Kidney (tissue), 14 donors: ENCODE data around the gene SNED1. TPM values are rescaled to one million over a fixed set of nuclear protein-coding genes. Genes with fewer than 3 reads are reported as not detected.
A peak's percentile ranks its signal among the peaks of the same experiment; 100 is the strongest.

Experiments used
- DNase-seq, 5 donors: peaks; one replicate each; pipeline ENCODE4 v3.0.0-alpha.2; 2013 to 2020
- FAIRE-seq: peaks from 2 replicates; lab custom pipeline; 2012; peaks lifted over from hg19 to GRCh38; lab: Jason Lieb, UNC
- H3K27ac ChIP-seq, 2 donors: one replicate each; pipeline ENCODE4 v1.7.0; 2013; ENCODE audit warnings: low read depth in 2 of 2, low read length in 2 of 2, inconsistent platforms in 1 of 2
- H3K27me3 ChIP-seq: one replicate; pipeline ENCODE4 v1.7.1; 2013; ENCODE audit warnings: low read length, inconsistent platforms; ENCODE audit not compliant: control insufficient read depth, insufficient read depth
- H3K36me3 ChIP-seq, 3 donors: one replicate each; pipeline versions ENCODE4 v1.7.0 to v1.7.1; 2013; ENCODE audit warnings: low read length in 3 of 3, control low read depth in 1 of 3, inconsistent platforms in 1 of 3; ENCODE audit not compliant: insufficient read depth in 3 of 3, control insufficient read depth in 2 of 3
- H3K4me1 ChIP-seq, 3 donors: one replicate each; pipeline versions ENCODE4 v1.7.0 to v1.7.1; 2013; ENCODE audit warnings: low read length in 3 of 3, inconsistent platforms in 1 of 3, low read depth in 1 of 3; ENCODE audit not compliant: control insufficient read depth in 2 of 3, insufficient read depth in 2 of 3
- H3K4me3 ChIP-seq, 3 donors: one replicate each; pipeline versions ENCODE4 v1.7.0 to v1.8.1; 2013; ENCODE audit warnings: low read length in 3 of 3, control low read depth in 1 of 3, inconsistent platforms in 1 of 3
- H3K9ac ChIP-seq, 3 donors: one replicate each; pipeline versions ENCODE4 v1.7.0 to v1.7.1; 2013; ENCODE audit warnings: low read length in 3 of 3, control low read depth in 1 of 3, inconsistent platforms in 1 of 3
- H3K9me3 ChIP-seq, 3 donors: one replicate each; pipeline versions ENCODE4 v1.7.0 to v1.7.1; 2013; ENCODE audit warnings: low read length in 3 of 3, control low read depth in 1 of 3, inconsistent platforms in 1 of 3; ENCODE audit not compliant: control insufficient read depth in 2 of 3, insufficient read depth in 1 of 3
- intact Hi-C: fragments of 100-400 bp; cut with DNase I; formaldehyde crosslinking; loops from one replicate; pipeline ENCODE4 v1.11.1; 2022
- polyA plus RNA-seq: library from polyadenylated mRNA; stranded (reverse); fragments of 350-450 nt; fragmentation: Illumina TruSeq; extraction: RNeasy Lipid Tissue Mini Kit (QIAGEN cat#74804); gene quantifications from one replicate; pipeline ENCODE4 v1.2.3, GENCODE V29; 2014; ENCODE audit warnings: low read depth, low replicate concordance; ENCODE audit not compliant: insufficient read depth
- total RNA-seq: library from RNA; stranded (reverse); fragmentation: NEBNext Ultra II Directional; extraction: Animal tissue kit (Norgen Biotek cat#: 25700); gene quantifications from one replicate; pipeline ENCODE4 v1.2.1, GENCODE V29; 2021
- TF ChIP-seq, protein P1 (sequence below): IDR thresholded peaks from 3 replicates; pipeline ENCODE4 v1.5.1; 2012; ENCODE audit warnings: mild to moderate bottlenecking, moderate library complexity, borderline replicate concordance; ENCODE audit not compliant: insufficient read depth; ENCODE audit errors: extremely low read depth
- donor health status: control.
- donor health status: control.
- donor health status: control.
- donor health status: control.
- donor health status: control.
- donor health status: DM: yes; HTN: yes; CAD: no.
- donor health status: Normal renal cell carcinoma (clear cell type).

SNED1 gene
- total and polyA plus RNA-seq, 2 donors from 2014 or later: 3.0 to 42.1 TPM

GRCh38 chr2:240949791-240950705 is 48.4 kb upstream of the SNED1 start:
- Histone ChIP-seq H3K4me3 (no peak overlapping the region), H3K27ac (no peak overlapping the region), H3K9ac (no peak overlapping the region), H3K9me3 (no peaks in the 10 kb centered on the region), H3K36me3 (no peaks in the 10 kb centered on the region), H3K4me1 (no peaks in the 10 kb centered on the region), H3K27me3 (no peaks in the 10 kb centered on the region)
- TF ChIP-seq, protein P1, sequence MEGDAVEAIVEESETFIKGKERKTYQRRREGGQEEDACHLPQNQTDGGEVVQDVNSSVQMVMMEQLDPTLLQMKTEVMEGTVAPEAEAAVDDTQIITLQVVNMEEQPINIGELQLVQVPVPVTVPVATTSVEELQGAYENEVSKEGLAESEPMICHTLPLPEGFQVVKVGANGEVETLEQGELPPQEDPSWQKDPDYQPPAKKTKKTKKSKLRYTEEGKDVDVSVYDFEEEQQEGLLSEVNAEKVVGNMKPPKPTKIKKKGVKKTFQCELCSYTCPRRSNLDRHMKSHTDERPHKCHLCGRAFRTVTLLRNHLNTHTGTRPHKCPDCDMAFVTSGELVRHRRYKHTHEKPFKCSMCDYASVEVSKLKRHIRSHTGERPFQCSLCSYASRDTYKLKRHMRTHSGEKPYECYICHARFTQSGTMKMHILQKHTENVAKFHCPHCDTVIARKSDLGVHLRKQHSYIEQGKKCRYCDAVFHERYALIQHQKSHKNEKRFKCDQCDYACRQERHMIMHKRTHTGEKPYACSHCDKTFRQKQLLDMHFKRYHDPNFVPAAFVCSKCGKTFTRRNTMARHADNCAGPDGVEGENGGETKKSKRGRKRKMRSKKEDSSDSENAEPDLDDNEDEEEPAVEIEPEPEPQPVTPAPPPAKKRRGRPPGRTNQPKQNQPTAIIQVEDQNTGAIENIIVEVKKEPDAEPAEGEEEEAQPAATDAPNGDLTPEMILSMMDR: no peak
- intact Hi-C loops: no loop called here
- DNase-seq (peak in 1 of 5 donors; percentile 12), FAIRE-seq (no peak)

- no peak overlapping the region for H3K4me3 ChIP-seq
- intact Hi-C loops: no loop called here
- no peak overlapping the region for H3K9ac ChIP-seq
- FAIRE-seq (no peak), DNase-seq (no peak)
- TF ChIP-seq, protein P1: no peak
- no peaks in the 10 kb centered on the region for H3K9me3 ChIP-seq
- H3K27ac ChIP-seq: no peak overlapping the region
- H3K4me1 ChIP-seq: no peaks in the 10 kb centered on the region
- no peaks in the 10 kb centered on the region for H3K27me3 ChIP-seq
- no peaks in the 10 kb centered on the region for H3K36me3 ChIP-seq
Measured at GRCh38 chr2:240951045-240951594, 47.3 kb upstream of the SNED1 start.

DNA sequence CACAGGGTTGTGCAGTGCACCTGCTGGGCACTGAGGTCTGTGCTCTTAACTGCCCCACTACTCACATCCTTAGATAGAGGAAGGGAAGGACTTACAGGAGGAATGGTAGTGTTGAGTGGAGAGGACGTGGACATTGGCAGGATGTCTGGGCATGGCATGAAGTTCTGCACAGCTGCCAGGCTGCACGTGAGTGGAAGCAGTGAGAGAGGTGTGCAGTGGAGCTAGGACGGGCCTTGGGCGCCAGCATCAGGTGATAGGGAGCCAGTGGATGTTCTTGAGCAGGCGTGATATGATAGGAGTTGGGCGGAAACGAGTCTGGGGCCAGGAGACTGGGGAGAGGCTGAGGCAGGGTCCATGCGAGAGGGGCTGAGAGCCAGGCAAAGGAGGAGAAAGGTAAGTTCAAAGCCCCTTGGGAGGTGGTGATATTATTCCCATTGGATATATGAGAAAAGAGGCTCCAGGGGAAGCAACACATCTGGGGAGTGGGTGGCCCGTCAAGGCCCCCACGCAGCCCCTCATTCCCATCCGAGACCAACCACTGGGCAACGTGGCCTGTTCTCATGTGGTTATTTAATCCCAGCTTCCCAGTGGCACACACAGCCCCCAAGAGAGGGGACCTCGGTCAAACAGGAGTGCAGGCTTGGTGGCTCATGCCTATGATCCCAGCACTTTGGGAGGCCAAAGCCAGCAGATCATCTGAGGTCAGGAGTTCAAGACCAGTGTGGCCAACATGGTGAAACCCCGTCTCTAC is 45.7 kb upstream of the SNED1 start:
- no peaks in the 10 kb centered on the region for H3K27me3 ChIP-seq
- no peak for FAIRE-seq
- H3K4me3 ChIP-seq: no peak overlapping the region
- H3K9me3 ChIP-seq: no peaks in the 10 kb centered on the region
- no peaks in the 10 kb centered on the region for H3K4me1 ChIP-seq
- TF ChIP-seq, protein P1: no peak
- intact Hi-C loops: no loop called here
- no peak overlapping the region for H3K27ac ChIP-seq
- no peak overlapping the region for H3K9ac ChIP-seq
- H3K36me3 ChIP-seq: no peaks in the 10 kb centered on the region
- DNase-seq: peak in 1 of 5 donors; percentile 12
